HepG2 (cell line): ENCODE data around the gene PSMD8. TPM values are rescaled to one million over a fixed set of nuclear protein-coding genes. Genes with fewer than 3 reads are reported as not detected.
A peak's percentile ranks its signal among the peaks of the same experiment; 100 is the strongest.

ENCODE experiments used
- ATF3 ChIP-seq: sonication (generic); formaldehyde crosslinking; IDR thresholded peaks from 2 replicates; pipeline ENCODE4 v1.4.0; 2020; ENCODE audit warnings: missing genetic modification reagents
- ATF7-NPFF ChIP-seq: sonication (generic); formaldehyde crosslinking; IDR thresholded peaks from 2 replicates; pipeline ENCODE4 v1.8.1; 2023; ENCODE audit warnings: mild to moderate bottlenecking, low read depth, missing genetic modification reagents, moderate library complexity
- IKZF4 ChIP-seq: sonication (generic); formaldehyde crosslinking; IDR thresholded peaks from 2 replicates; pipeline ENCODE4 v1.5.1; 2020; ENCODE audit warnings: borderline replicate concordance, mild to moderate bottlenecking, low read depth, missing genetic modification reagents; ENCODE audit errors: not compliant biosample characterization
- MEIS1 ChIP-seq: sonication (generic); formaldehyde crosslinking; IDR thresholded peaks from 2 replicates; pipeline ENCODE4 v1.9.0; 2021; ENCODE audit warnings: mild to moderate bottlenecking, missing genetic modification reagents, moderate library complexity, borderline replicate concordance
- NFE2L1 ChIP-seq: sonication (generic); formaldehyde crosslinking; IDR thresholded peaks from 2 replicates; pipeline ENCODE4 v1.4.0; 2020; ENCODE audit warnings: missing genetic modification reagents, mild to moderate bottlenecking, borderline replicate concordance
- PATZ1 ChIP-seq: sonication (generic); formaldehyde crosslinking; IDR thresholded peaks from 2 replicates; pipeline ENCODE4 v1.4.0; 2020; ENCODE audit warnings: missing genetic modification reagents
- SMAD9 ChIP-seq: sonication (generic); formaldehyde crosslinking; IDR thresholded peaks from 2 replicates; pipeline ENCODE4 v1.5.1; 2020; ENCODE audit warnings: mild to moderate bottlenecking, missing genetic modification reagents
- ZBTB10 ChIP-seq: sonication (generic); formaldehyde crosslinking; IDR thresholded peaks from 2 replicates; pipeline ENCODE4 v1.4.0; 2020; ENCODE audit warnings: missing genetic modification reagents, borderline replicate concordance
- ZNF263 ChIP-seq: sonication (generic); formaldehyde crosslinking; IDR thresholded peaks from 2 replicates; pipeline ENCODE4 v1.4.0; 2020; ENCODE audit warnings: missing genetic modification reagents
- ZNF318 ChIP-seq: sonication (generic); formaldehyde crosslinking; IDR thresholded peaks from 2 replicates; pipeline ENCODE4 v1.4.0; 2020; ENCODE audit warnings: mild to moderate bottlenecking, missing genetic modification reagents
- ZNF569 ChIP-seq: sonication (generic); formaldehyde crosslinking; IDR thresholded peaks from 2 replicates; pipeline ENCODE4 v1.5.0; 2020; ENCODE audit warnings: mild to moderate bottlenecking, missing genetic modification reagents, moderate library complexity, borderline replicate concordance
- ZNF7 ChIP-seq: IDR thresholded peaks from 2 replicates; pipeline ENCODE4 v1.6.1; 2016; ENCODE audit warnings: missing biosample characterization, missing genetic modification reagents
- polyA plus RNA-seq, 8 experiments: library from polyadenylated mRNA; depleted of rRNA in 3 of 8; stranded (reverse) in 7 of 8; unstranded in 1 of 8; fragments of >200 nt; fragmentation: Illumina TruSeq in 4 of 8; extraction: Trizol in 4 of 8; gene quantifications; 2 replicates each; pipeline versions ENCODE4 v1.2.1 to v1.2.3, GENCODE V29; 2011 to 2016; ENCODE audit warnings: low read depth in 4 of 8, missing spikeins in 1 of 8, mixed read lengths in 1 of 8; ENCODE audit not compliant: insufficient read depth in 1 of 8
- total RNA-seq, 5 experiments: library from RNA; depleted of rRNA; stranded (reverse); fragments of >200 nt; fragmentation: Illumina TruSeq; extraction: Trizol; gene quantifications; 2 replicates each; pipeline ENCODE4 v1.2.3, GENCODE V29; 2016; ENCODE audit warnings: low read depth in 1 of 5

The PSMD8 gene
- total and polyA plus RNA-seq, 2 of the 13 experiments (the other 11 are each of a cell fraction or from before 2014, with no cell fraction given), result 162 to 296 TPM

- TF ChIP-seq ZNF318 (CRISPR knock-in tag), result no peak
- TF ChIP-seq ZNF569 (CRISPR knock-in tag), result no peak
- TF ChIP-seq PATZ1, result peak; percentile 61
- TF ChIP-seq ZNF7 (CRISPR knock-in tag), result no peak
- no peak for TF ChIP-seq ZNF263 (CRISPR knock-in tag)
- no peak for TF ChIP-seq SMAD9 (CRISPR knock-in tag)
- no peak for TF ChIP-seq ATF3 (CRISPR knock-in tag)
- TF ChIP-seq IKZF4 (CRISPR knock-in tag), result no peak
- 0 out of 2 replicates have a peak, but pooled peaks have one; percentile 23 for TF ChIP-seq ATF7-NPFF (CRISPR knock-in tag)
- TF ChIP-seq MEIS1, result 0 out of 2 replicates have a peak, but pooled peaks have one; percentile 18
- TF ChIP-seq NFE2L1 (CRISPR knock-in tag), result no peak
- TF ChIP-seq ZBTB10 (CRISPR knock-in tag), result no peak
These were observed 38.3 kb upstream of the PSMD8 start (continued) for GRCh38 chr19:38335949-38336637.
